ENCODE data around the gene SS18L1.

Gene SS18L1

DNA sequence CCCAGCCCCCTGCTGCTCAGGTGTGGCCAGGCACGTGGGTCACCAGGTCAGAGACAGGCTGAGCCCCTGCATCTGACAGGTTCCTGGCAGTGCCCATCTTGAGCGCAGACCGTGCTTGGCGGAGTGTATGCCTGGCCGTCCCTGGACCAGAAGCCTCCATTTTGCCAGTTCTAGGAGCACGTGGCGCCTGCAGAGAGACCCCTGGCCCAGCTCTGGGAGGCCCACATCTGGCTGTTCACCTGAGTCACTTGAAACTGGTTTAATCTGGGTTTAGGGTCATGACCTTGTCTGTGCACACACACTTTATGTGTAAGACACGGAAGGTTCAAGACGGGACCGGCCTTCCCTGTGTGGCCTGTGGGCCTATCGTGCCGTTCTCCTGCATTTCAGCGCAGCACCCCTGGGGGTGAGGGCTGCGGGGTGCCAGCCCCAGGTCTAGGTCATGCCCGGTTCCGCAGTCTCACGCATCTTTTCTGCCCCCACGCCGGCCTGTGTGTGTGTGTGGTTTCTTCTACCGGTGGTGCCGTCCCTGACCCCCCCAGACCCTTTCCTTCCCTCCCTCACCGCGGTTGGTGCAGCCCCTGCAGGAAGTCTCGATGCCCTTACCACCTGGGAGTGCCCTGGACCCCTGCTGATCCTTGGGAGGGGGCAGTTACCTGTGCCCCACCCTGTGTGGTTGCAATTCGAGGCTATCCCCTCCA is 14.0 kb downstream of the SS18L1 start:
- DNase-seq = no peak

DNA sequence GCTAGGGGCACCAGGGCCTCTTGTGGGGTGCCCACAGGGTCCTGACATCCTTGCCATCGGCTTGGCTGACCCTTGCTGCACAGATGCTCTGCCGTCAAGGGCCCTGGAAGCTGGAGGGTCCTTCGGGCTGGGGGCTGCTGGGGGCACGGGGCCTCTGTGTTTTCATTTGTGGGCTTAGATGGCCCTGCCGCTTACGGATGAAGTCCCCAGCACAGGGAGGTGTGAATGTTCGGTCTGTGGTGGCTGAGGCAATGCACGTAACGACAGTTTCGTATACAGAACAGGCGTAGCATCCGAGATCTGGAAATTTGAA is 14.5 kb downstream of the SS18L1 start:
- no peak for DNase-seq

DNA sequence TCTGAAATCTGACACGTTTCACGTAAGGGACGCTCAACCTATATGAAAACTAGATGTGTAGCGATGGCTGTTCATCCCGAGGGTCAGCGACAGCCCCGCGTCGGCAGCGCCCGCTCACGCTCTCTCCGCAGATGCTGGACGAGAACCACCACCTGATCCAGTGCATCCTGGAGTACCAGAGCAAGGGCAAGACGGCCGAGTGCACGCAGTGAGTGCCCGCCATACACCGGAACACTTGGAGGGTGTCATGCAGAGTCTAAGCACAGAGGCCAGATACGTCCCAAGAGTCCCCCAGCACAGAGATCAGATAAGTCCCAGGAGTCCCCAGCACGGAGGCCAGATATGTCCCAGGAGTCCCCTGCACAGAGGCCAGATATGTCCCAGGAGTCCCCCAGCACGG is 15.0 kb downstream of the SS18L1 start:
- no peak for DNase-seq

DNA sequence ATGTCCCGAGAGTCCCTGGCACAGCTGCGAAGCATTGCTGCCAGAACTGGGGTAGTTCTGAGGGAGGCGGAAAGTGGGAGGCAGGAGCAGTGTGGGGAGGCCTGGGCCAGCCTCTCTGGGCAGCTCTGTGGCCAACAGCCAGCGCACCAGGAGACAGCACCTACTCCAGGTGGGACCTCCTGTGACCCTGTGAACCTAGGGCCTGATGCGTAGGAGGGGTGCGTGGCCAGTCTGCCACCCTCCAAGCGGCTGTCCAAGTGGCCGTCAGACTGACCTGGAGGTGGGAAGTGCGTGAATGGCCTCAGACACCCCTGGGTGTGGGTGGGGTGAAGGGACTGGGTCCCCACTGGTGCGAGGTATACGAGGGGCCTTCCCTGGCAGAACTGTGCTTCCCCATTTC is 15.5 kb downstream of the SS18L1 start:
- no peak for DNase-seq

DNA sequence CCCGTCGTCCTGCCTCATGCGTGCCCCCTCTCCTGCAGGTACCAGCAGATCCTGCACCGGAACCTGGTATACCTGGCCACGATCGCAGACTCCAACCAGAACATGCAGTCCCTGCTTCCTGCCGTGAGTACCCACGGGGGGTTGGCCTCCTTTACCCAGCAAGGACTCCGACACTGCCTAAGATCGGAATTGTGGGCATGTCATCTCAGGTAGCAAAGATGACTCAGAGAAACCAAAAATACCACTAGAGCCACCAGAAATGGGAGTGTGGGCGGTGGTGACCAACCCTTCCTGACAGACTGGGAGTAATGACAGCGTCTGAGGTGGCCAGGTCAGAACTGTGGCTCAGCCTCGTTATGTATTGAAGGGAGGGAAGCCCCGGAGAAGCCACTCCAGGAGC is 16.3 kb downstream of the SS18L1 start:
- DNase-seq = no peak

DNA sequence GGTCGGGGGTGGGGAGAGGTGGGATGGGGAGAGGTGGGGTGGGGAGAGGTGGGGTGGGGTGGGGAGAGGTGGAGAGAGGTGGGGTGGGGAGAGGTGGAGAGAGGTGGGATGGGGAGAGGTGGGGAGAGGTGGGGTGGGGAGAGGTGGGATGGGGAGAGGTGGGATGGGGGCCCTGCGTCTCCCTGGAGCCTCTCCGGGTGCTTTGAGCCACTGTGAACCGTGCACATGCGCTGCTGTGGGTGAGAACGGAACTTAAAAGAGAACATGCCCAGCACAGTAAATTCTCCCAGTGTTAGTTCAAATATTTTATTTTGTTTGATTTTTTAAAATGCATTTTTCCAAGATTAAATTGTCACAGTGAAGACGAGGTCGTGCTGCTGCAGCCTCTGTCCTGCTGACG is 16.7 kb downstream of the SS18L1 start:
- DNase-seq = no peak

DNA sequence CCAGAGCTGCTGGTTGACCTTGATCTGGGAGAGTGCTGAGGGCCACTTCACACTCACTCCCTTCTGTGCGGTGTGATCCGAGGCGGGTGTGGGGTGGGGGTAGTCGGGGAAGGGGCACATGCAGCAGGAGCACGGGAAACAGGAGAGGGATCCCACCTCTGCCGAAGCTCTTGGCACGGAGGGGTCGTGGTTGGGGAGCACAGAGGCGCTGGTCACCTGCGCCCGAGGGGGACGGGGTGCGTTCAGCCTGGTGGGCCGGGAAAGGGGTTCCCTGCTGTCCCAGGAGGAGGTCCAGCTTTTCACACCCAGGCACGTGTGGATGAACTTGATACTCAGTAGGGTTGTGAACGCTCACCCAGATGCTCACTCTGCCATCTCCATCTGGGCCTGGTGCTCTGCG is 17.3 kb downstream of the SS18L1 start:
- DNase-seq = no peak

DNA sequence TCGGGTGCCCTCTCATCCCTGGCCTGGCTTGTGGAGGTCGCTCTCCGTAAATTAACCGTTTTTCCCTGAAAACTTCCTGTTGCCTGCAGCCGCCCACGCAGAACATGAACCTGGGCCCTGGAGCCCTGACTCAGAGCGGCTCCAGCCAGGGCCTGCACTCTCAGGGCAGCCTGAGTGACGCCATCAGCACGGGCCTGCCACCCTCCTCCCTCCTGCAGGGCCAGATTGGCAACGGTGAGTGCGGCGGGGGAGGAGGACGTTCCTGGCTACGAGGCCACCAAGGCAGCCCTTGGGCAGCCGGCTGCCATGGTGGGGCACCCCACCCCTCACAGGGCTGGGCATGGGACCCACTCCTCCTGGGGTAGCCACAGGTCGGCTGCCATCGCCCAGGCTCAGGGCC is 17.8 kb downstream of the SS18L1 start:
- no peak for DNase-seq

DNA sequence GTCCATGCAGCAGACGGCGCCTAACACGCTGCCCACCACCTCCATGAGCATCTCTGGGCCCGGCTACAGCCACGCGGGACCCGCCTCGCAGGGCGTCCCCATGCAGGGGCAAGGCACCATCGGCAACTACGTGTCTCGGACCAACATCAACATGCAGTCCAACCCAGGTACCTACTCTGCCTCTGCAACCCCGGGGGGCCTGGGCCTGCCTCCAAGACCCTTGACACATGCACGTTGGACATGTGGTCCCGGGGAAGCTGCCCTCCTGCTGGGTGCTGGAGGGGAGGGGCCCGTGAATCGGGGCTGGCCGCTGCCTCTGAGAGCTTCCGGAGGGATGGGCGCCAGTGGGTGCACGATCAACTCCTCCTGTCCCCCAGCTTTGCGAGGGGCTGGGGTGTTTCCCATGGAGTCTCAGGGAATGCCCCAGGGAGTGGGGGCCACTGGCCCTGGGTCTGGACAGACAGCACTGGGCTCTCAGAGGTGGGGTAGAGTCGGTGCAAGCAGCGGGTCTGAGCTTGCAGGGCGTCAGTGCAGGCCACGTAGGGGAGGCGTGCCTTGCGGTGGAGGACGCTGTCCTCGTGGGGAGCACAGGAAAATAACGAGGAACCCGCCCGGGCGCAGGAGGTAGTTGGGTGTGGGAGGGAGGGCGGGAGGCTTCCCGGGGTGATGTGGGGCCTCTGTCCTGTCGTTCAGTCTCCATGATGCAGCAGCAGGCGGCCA is 19.4 kb downstream of the SS18L1 start:
- DNase-seq = no peak

DNA sequence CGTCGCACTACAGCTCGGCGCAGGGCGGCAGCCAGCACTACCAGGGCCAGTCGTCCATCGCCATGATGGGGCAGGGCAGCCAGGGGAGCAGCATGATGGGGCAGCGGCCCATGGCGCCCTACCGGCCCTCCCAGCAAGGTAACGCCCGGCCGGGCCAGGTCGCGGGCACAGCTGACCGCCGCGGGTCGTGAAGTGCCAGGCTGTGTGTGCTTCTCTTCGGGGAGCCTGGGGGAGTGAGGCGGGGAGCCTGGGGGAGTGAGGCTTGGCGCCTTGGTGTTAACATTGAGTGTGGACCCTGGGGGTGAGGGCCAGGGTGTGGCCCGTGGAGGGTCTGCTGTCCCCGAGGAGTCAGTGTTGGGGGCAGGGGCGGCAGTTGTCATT is 19.9 kb downstream of the SS18L1 start:
- DNase-seq = no peak

DNA sequence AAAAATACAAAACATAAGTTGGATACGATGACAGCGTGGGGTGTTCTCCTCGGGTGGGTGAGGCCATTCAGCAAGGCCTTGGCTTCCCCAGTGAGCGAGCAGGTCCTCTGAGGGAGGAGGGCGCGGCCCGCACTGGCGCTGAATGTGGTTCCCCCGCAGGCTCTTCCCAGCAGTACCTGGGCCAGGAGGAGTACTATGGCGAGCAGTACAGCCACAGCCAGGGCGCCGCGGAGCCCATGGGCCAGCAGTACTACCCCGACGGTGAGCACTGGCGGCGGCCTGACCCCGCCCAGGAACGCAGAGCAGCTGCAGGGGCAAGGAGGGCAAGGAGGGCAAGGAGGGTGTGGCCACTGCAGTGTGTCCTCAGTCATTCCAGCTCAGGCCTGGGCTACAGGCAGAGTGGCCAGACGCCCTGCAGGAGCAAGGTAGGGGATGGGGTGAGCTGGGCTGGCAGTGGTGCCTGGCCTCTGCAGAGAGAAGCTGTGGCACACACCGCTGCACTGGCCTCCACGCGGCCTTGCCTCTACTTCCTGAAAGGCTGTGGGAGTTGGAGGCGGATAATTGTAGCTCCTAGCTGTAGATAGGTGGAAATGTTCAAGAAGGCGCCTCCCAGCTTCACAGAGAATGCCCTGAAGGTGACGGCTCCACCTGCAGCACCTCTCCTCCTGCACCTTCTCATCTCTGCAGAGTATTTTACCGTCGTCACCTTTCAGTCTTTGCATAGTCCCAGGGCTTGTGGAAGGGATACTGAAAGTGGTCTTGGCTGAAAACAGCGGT is 20.6 kb downstream of the SS18L1 start:
- DNase-seq = no peak

DNA sequence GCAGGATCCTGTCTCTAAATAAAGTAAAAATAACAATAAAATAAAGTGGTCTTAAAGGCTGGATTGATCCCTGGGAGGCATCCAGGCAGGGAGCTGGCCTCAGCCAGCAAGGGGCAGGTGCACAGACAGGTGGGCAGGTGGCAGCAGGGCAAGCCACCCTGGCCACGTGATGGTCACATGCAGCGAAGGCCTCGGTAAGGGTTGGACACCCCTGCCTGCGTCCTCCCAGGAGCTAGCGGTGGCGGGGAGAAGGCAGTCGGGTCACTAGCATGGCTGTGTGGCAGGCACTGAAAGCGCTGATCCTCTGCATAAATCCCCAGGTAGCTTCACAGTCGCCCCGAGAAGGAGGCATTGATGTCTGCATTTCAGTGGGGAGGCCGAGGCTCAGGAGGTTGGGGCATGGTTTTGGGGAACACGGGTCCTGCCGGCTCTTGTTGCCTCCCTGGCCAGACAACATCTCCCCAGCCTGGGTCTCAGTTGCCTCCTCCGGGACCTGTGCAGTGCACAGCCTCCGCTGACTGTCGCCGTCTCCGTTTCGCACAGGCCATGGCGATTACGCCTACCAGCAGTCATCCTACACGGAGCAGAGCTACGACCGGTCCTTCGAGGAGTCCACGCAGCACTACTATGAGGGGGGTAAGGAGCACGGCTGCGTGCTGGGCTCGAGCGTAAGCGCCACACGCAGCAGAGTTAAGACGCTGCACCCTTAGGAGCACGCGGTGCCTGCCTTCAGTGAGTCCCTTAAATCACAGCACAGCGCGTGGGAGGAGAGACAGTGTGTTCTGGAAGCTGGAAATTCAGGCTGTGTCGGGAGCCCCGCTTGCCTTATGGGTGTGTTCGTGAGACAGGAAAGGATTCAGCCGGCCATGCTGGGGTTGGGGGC is 21.6 kb downstream of the SS18L1 start:
- DNase-seq = no peak

DNA sequence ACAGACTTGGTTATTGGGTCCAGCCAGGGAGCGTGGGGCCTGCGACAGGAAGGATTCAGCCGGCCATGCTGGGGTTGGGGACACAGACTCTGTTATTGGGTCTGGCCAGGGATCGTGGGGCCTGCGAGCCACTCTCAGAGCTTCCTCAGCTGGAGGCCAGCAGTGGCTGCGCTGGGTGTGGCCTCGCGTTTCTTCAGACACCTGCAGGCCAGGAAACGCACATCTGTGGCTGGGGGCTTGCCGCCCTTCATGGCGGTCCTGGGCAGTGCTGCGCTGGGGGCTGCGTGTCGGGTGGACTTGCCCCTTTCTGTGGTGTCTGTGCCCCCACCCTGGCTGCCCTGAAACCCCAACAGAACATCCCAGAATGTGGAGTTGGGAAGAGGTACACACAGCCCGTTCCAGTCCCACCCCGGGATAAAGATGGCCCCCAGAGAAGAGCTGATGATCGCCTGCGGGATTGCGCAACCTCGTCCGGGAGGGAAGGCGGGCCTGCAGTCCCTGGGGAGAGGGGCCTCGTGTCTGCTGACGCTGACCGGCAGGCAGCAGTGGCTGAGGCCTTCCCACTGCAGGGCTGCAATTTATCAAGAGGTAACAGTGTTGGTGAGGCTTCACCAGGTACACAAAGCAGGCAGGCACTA is 22.3 kb downstream of the SS18L1 start:
- no peak for DNase-seq

DNA sequence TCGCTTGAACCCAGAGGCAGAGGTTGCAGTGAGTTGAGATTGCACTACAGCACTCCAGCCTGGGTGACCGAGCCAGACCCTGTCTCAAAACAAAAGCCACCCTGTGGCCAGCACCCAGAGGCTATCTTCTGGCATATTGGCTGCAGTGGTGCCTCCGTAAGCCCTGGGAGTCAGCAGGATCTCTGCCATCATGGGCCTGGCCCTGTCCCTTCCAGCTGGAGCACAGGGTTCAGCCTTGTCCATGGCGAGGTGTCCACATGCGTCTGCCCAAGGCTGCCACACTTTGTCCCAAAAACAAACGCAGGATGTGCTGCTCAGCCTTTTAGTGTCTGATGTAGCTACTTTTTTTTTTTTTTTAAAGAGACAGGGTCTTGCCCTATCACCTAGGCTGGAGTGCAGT is 23.9 kb downstream of the SS18L1 start:
- no peak for DNase-seq

DNA sequence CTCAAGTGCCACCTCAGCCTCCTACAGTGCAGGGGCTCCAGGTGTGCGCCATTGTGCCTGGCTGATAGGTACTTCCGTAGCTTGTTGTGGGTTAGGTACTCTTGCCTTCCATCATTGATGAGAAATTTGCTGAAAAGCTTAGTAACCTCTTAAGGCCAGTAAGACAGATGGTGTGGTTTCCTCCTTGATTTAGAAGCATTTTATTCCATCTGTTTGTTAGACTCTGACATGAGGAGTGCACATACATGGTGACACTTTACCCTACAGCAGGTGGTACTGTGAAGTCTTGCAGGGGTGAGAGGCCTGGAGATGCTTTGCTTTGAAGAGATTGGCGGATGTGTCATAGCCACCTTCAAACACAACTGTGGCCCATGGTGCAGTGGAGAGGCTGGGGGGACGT is 24.5 kb downstream of the SS18L1 start:
- DNase-seq = no peak

DNA sequence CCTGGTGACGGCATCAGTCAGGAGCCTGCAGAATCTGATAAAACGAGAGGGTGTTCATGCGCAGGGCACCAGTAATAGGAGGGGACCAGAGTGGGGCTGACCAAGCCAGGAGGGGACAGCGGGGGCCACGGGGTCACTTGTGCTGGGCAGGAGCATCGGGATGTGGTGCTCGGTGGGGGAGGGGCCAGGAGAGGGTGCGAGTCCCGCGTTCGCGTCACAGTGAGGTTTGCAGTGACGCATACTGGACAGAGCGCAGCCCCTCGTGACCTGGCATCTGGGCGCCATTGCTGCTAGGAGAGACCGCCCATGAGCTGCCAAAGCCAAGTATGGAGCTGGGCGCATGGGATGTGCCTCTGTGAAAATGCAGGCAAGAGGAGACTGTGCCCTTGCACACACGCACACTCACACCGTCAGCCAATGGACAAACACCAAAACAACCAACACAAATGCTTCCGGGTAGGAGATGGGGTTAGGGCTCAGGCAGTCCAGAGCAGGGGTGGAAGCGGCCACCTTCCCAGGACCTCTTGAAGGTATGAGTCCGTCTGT is 25.4 kb downstream of the SS18L1 start:
- no peak for DNase-seq

DNA sequence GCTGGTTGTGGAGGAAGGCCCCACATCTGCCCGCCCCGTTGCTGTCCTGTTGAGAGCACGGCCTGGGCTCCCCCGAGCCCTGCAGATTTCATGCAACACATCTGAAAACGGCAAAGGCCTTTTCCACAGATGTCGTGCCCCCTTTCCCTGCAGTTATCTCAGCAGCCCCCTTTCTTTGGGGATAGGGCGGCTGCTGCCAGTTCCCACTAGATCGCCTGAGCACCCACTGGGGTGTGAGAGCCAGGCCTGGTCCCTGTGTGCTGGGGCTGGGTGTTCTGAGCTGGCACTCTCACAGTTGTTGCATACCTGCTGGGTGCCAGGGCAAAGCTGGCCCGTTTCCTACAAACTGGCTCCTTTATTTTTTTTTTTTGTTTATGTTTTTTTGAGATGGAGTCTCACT is 27.0 kb downstream of the SS18L1 start:
- no peak for DNase-seq

DNA sequence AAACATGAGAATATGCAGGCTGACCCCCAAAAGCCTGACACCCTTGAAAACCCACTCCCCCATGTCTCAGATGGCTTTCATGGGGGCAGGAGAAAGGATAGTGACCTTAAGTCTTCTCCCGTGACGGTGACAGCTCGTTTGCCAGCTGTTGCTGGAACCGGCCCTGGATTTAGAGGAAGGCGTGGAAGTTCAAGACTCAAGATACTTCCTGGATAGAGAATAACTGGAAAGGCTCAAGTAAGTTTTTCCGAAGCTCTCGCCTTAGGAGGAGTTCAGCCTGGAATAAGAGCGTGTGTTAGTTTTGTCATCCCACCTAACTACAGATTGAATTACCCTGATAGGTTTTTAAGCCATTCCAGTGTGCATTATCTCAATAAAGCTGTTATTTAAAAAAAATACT is 27.7 kb downstream of the SS18L1 start:
- DNase-seq = no peak

DNA sequence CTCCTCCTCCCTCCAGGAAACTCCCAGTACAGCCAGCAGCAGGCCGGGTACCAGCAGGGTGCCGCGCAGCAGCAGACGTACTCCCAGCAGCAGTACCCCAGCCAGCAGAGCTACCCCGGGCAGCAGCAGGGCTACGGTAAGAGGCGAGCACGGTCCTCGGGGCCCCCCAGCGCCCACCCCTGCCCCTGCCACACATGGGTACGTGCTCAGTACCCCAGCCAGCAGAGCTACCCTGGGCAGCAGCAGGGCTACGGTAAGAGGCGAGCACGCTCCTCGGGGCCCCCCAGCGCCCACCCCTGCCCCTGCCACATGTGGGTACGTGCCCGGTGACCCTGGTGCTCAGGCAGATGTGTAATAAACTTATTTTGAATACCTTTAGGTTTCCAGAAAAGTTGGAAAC is 29.1 kb downstream of the SS18L1 start:
- DNase-seq = no peak

DNA sequence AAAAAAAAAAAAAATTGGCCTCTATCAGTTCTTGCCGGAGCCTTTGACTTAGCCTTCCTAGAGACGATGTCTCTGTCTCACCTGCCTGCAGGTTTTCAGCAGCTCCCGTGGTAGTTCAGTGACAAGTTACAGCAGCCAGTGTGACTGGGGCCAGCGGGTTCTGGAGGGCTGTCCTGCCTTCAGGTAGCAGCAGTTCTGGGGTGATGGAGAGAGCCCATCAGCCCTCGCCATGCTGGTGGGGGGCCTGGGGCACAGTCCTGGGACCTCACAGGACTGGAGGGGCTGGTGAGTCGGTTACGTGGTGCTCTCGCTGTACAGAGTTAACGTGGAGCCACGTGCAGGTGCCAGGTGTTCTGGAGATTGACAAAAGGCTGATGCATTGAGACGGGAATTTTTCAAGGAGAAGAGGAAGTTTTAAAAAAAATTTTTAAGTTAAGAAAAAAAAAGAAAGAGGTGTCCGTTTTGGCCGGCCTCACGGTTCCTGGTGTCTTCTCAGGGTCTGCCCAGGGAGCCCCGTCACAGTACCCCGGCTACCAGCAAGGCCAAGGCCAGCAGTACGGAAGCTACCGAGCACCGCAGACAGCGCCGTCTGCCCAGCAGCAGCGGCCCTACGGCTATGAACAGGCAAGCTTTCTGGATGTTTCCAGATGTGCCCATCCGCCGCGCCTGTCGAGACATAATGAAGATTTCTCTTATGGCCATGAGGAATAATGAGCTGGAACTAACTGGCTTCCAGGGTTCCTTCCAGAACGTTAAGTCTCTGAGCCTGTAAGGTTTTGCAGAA is 30.6 kb downstream of the SS18L1 start:
- no peak for DNase-seq

DNA sequence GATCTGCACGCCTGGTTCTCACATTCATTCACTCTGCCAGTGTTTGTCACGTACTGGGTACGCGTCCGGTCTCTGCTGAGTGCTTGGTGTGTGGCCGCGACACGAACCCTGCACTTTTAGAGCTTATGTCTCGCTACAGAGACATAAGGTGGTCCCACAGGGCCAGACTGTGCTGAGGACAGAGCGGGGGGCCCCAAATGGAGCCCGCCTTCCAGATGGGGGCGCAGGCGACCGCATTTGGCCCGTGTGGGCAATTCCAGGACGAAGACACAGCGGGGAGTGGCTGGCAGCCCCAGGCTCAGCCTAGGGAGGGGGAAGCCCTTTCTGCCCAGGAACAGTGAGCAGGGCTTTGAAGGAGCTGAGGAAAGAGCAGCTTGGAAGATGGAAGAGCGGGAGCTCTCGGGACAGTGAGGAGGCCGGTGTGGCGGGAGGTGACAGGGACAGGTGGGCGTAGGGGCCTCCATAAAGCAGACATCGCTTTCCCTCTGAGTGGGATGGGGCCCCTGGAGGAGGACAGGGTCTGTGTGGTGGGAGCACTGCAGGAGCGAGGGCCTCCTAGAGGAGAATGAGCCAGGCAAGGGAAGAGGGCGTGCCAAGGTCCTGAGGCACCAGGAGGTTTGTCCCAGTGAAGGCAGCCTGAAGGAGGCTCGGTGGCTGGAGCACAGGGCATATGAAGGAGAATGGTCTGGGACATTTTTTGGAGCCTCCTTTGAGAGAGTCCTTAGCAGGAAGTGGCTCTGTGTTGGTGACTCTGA is 31.5 kb downstream of the SS18L1 start:
- DNase-seq = no peak

All from CD4-positive, alpha-beta T cell treated with Interleukin-1 beta for 1 hour (primary cell).